Mesothelial cell of epicardium (in vitro differentiated cells): Measurements from ENCODE around the gene DOHH. TPM values are rescaled to one million over a fixed set of nuclear protein-coding genes. Genes with fewer than 3 reads are reported as not detected.
A peak's percentile ranks its signal among the peaks of the same experiment; 100 is the strongest.

Experiments
- DNase-seq, 2 experiments: peaks; one replicate each; pipeline ENCODE4 v3.0.0; 2021; ENCODE audit warnings: low spot score in 2 of 2; ENCODE audit not compliant: unreplicated experiment in 2 of 2
- H3K27ac Mint-ChIP-seq: 2 replicates; pipeline ENCODE4 v1.8.0; 2021; ENCODE audit warnings: mixed read lengths
- H3K27me3 Mint-ChIP-seq: 2 replicates; pipeline ENCODE4 v1.8.0; 2021; ENCODE audit warnings: low read depth, mixed read lengths
- H3K36me3 Mint-ChIP-seq: 2 replicates; pipeline ENCODE4 v1.8.0; 2021; ENCODE audit warnings: mixed read lengths
- H3K4me1 Mint-ChIP-seq: 2 replicates; pipeline ENCODE4 v1.8.0; 2021; ENCODE audit warnings: mixed read lengths
- H3K4me3 Mint-ChIP-seq: 2 replicates; pipeline ENCODE4 v1.8.0; 2021; ENCODE audit warnings: mild to moderate bottlenecking, moderate library complexity, mixed read lengths
- H3K9me3 Mint-ChIP-seq: 2 replicates; pipeline ENCODE4 v1.8.0; 2021; ENCODE audit warnings: mixed read lengths
- CTCF ChIP-seq: fragments of 200-600 bp; sonication (generic); IDR thresholded peaks from one replicate; pipeline ENCODE4 v1.5.0; 2021; ENCODE audit warnings: antibody characterized with exemption; ENCODE audit not compliant: unreplicated experiment
- total RNA-seq: library from RNA; stranded (reverse); gene quantifications from 3 replicates; pipeline ENCODE4 v1.2.1, GENCODE V29; 2021

The DOHH gene
- total RNA-seq, 1 donor from 2014 or later: 8.5 TPM

GRCh38 chr19:3497757-3498520, 2.5 kb downstream of the DOHH start:
- TF ChIP-seq CTCF: no peak
- H3K9me3 Mint-ChIP-seq: peaks cover 4% of the 10 kb centered on the region
- H3K36me3 Mint-ChIP-seq: peaks cover 21% of the 10 kb centered on the region
- peaks cover 9% of the 10 kb centered on the region for H3K4me1 Mint-ChIP-seq
- H3K27me3 Mint-ChIP-seq: no peaks in the 10 kb centered on the region
- H3K27ac Mint-ChIP-seq: no peak overlapping the region
- DNase-seq: no peak
- H3K4me3 Mint-ChIP-seq: no peak overlapping the region

- Mint-ChIP-seq H3K27ac (no peak overlapping the region), H3K36me3 (peaks cover 27% of the 10 kb centered on the region), H3K4me1 (peaks cover 9% of the 10 kb centered on the region), H3K4me3 (no peak overlapping the region), H3K27me3 (no peaks in the 10 kb centered on the region), H3K9me3 (peaks cover 4% of the 10 kb centered on the region)
- DNase-seq: no peak
- TF ChIP-seq CTCF: no peak
These were observed 3.8 kb downstream of the DOHH start for GRCh38 chr19:3496392-3497273.

GRCh38 chr19:3494559-3494958, 5.9 kb downstream of the DOHH start:
- peaks cover 4% of the 10 kb centered on the region for H3K9me3 Mint-ChIP-seq
- no peak overlapping the region for H3K4me3 Mint-ChIP-seq
- TF ChIP-seq CTCF: no peak
- peaks cover 27% of the 10 kb centered on the region for H3K36me3 Mint-ChIP-seq
- no peak for DNase-seq
- H3K27me3 Mint-ChIP-seq: no peaks in the 10 kb centered on the region
- peaks cover 3% of the 10 kb centered on the region for H3K4me1 Mint-ChIP-seq
- no peak overlapping the region for H3K27ac Mint-ChIP-seq

- no peaks in the 10 kb centered on the region for H3K27me3 Mint-ChIP-seq
- H3K36me3 Mint-ChIP-seq: peaks cover 25% of the 10 kb centered on the region
- no peak for TF ChIP-seq CTCF
- H3K27ac Mint-ChIP-seq: peak overlapping the region; percentile 30
- no peak overlapping the region for H3K4me3 Mint-ChIP-seq
- peak in 1 of 2 experiments; percentile 53 for DNase-seq
- peaks cover under 1% of the 10 kb centered on the region for H3K4me1 Mint-ChIP-seq
- H3K9me3 Mint-ChIP-seq: peaks cover 4% of the 10 kb centered on the region
These were observed 6.4 kb downstream of the DOHH start for GRCh38 chr19:3494051-3494450.

- peaks cover 4% of the 10 kb centered on the region for H3K9me3 Mint-ChIP-seq
- DNase-seq: no peak
- no peaks in the 10 kb centered on the region for H3K4me1 Mint-ChIP-seq
- H3K27ac Mint-ChIP-seq: peak overlapping the region; percentile 50
- no peaks in the 10 kb centered on the region for H3K27me3 Mint-ChIP-seq
- no peak for TF ChIP-seq CTCF
- peaks cover 24% of the 10 kb centered on the region for H3K36me3 Mint-ChIP-seq
- H3K4me3 Mint-ChIP-seq: no peak overlapping the region
These were observed 6.8 kb downstream of the DOHH start for GRCh38 chr19:3493651-3494050.
